Measurements from ENCODE around the gene GPRC5A. TPM values are rescaled to one million over a fixed set of nuclear protein-coding genes. Genes with fewer than 3 reads are reported as not detected.

Gene GPRC5A
- total and polyA plus RNA-seq, 2 of the 8 experiments (the other 6 are each of a cell fraction or from before 2014, with no cell fraction given): 1.0 to 1.4 TPM

DNA sequence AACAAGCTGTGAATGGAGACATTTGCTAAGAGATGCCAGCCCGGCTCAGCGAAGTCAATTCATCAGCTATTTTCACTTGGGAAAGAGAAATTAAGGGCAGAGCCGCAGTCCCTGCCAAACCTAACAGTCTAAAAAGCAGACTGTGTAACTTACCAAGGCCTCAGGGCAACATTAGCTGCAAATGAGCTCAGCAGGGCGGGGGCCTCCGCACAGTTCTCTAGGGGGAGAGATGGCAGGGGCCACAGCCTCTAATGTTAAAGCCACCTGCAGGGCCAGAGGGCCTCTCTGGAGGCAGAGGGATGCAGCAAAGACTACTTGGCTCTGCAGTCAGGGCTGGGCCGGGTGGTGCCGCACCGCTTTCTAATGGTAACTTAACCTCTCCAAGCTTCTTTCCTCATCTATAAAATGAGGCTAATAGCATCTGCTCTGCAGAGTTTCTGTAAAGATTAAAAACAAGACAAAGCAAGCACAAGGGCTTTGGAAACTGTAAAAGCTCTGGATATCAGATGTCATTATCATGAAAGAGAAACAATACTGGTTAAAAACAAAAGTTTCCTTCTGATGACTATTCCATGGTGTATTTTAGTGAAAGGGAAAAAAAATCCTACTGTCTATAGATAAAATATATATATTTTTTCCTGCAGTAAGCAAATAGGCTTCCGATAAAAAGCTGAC is 13.4 kb upstream of the GPRC5A start:
- H3K23me2 ChIP-seq (ENCODE audit: low read depth, low read length): no peaks in the 10 kb centered on the region
- no peak overlapping the region for H2BK5ac ChIP-seq (ENCODE audit: low read depth, low read length)
- FAIRE-seq: no peak
- no peak overlapping the region for H3K23ac ChIP-seq (ENCODE audit: insufficient read length)
- no peak for DNase-seq (ENCODE audit: low read depth in 1 of 2, low spot score in 2 of 2)
- no peak overlapping the region for H4K91ac ChIP-seq (replicated peaks; ENCODE audit: insufficient read length, low read length)
- H3K14ac ChIP-seq (ENCODE audit: insufficient read length): no peak overlapping the region
- H3K79me1 ChIP-seq (ENCODE audit: low read depth, low read length): no peaks in the 10 kb centered on the region
- no peak overlapping the region for H3K9ac ChIP-seq (replicated peaks in 1 of 4; ENCODE audit: extremely low read depth in 1 of 4, low read depth in 3 of 4, low read length in 3 of 4)
- ChIA-PET CTCF (ENCODE audit: partially characterized antibody) (interaction anchor here (0.8 to 5.3 kb wide), 8 partner anchors 9 to 88 kb away, joined by 4 to 19 read pairs (median 5); partner anchors contain the start of gene GPRC5A), POLR2A (ENCODE audit: partially characterized antibody) (interaction anchor here (0.7 kb wide), 2 partner anchors 13 to 188 kb away, joined by 3 read pairs; partner anchors contain the start of gene GPRC5A)
- H3K27me3 ChIP-seq (replicated peaks in 1 of 4; ENCODE audit: control insufficient read depth in 3 of 4, extremely low read depth in 1 of 4, insufficient read depth in 3 of 4, low read length in 3 of 4): no peaks in the 10 kb centered on the region
- no peaks in the 10 kb centered on the region for H3K9me3 ChIP-seq (ENCODE audit: insufficient read depth in 2 of 2, low read depth in 1 of 2, low read length in 1 of 2)
- 88% methylated on average over 9 of the region's 9 CpGs; no CpG with 5 or more reads in 1 of the 2 experiments for WGBS, 2 experiments (ENCODE audit: extremely low coverage in 1 of 2, insufficient coverage in 1 of 2, insufficient read length in 1 of 2, insufficient replicate concordance in 2 of 2, low coverage in 1 of 2, low lambda C conversion rate in 2 of 2, missing lambda C conversion rate in 1 of 2)
- H4K5ac ChIP-seq (ENCODE audit: insufficient read length, low read depth, low read length): no peak overlapping the region
- no peak overlapping the region for H3K56ac ChIP-seq (replicated peaks; ENCODE audit: insufficient read length, low read depth, low read length)
- H4K8ac ChIP-seq (ENCODE audit: extremely low read depth, insufficient read depth, low read length): no peak overlapping the region
- H3K79me2 ChIP-seq (ENCODE audit: control insufficient read depth in 1 of 2, insufficient read depth in 2 of 2, low read length in 2 of 2): no peaks in the 10 kb centered on the region
- TF ChIP-seq GTF2F1 (IDR thresholded peaks at IDR 0.05; ENCODE audit: borderline replicate concordance, low read depth, low read length): no peak
- H3K36me3 ChIP-seq (ENCODE audit: control insufficient read depth in 2 of 4, insufficient read depth in 4 of 4, low read length in 3 of 4): peaks cover 0 to 2% (median 0%) of the 10 kb centered on the region in 4 experiments; a peak in 2 of 8 replicates
- no peak overlapping the region for H3K4me2 ChIP-seq (ENCODE audit: insufficient read depth in 1 of 2, low read depth in 2 of 2, low read length in 2 of 2)
- no peak overlapping the region for H2BK15ac ChIP-seq (ENCODE audit: low read length)
- no peak overlapping the region for H2AK5ac ChIP-seq (ENCODE audit: low read depth, low read length)
- H4K20me1 ChIP-seq (replicated peaks in 1 of 2; ENCODE audit: control insufficient read depth in 1 of 2, insufficient read depth in 2 of 2, low read length in 2 of 2): no peaks in the 10 kb centered on the region
- no peak overlapping the region; the same call in 1 of the 2 replicates for H2BK20ac ChIP-seq (ENCODE audit: low read length)
- H3K4ac ChIP-seq (replicated peaks; ENCODE audit: insufficient read length, low read depth, low read length): no peak overlapping the region
- peaks cover 0 to 5% (median 1%) of the 10 kb centered on the region in 4 experiments; a peak in 5 of 7 replicates for H3K4me1 ChIP-seq (replicated peaks in 1 of 4; ENCODE audit: control insufficient read depth in 3 of 4, insufficient read depth in 4 of 4, low read length in 3 of 4)
- no peak overlapping the region for H2BK120ac ChIP-seq (replicated peaks; ENCODE audit: low read depth, low read length)
- no peak overlapping the region for H2BK12ac ChIP-seq (ENCODE audit: low read depth, low read length)
- no peak overlapping the region for H2AFZ ChIP-seq (ENCODE audit: low read length)
- no peak overlapping the region for H3K18ac ChIP-seq (ENCODE audit: extremely low read depth, low read length)
- H3K27ac ChIP-seq (ENCODE audit: low read depth, low read length): no peak overlapping the region
- H3K4me3 ChIP-seq (ENCODE audit: extremely low read depth in 1 of 4, insufficient read depth in 2 of 4, low read depth in 3 of 4, low read length in 4 of 4): no peak overlapping the region
